ENCODE data around the gene TFEB.

Gene TFEB

DNA sequence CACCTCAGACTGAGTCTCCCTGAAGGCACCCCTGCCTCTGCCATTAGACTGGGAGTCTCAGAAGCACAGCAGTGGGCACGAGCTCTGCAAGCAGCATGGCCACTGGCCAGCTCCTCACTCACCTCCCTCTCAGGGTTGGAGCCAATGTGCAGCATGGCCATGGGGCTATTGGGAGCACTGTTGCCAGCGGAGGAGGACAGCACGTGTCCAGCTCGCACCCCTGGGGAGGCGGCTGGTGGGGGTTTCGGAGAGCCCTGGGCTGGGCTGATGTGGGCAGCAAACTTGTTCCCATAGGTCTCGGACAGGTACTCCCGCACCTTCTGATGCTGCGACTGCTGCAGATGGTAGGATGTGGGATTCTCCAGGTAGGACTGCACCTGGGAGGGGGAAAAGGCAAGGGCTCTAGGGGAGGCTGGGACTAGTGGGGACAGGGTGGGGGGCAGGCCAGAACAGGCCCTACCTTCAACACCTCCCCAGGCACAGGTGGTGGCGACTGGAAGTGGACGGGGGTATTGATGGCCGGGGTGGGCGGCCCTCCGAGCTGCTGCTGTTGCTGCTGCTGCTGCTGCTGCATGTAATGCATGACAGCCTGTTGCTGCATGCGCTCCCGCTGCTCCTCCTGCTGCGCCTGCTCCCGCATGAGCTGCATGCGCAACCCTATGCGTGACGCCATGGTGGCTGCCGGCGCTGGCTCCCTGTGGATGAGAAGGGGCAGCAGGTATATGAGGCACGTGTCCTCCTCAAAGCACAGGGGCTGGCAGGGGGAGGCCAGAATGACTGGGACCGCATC is 44.7 kb downstream of the TFEB start:
- Histone ChIP-seq H3K18ac (ENCODE audit: low read length) (no peak overlapping the region), H3K56ac (ENCODE audit: low read length) (no peak overlapping the region), H3K23ac (ENCODE audit: low read length) (no peak overlapping the region), H3K27me3 (ENCODE audit: insufficient read depth, low read length, poor library complexity) (no peaks in the 10 kb centered on the region), H2BK120ac (ENCODE audit: low read depth, low read length) (no peak overlapping the region), H3K79me1 (ENCODE audit: low read length) (no peaks in the 10 kb centered on the region), H3K4me2 (ENCODE audit: low read length) (no peak overlapping the region), H4K8ac (ENCODE audit: low read depth, low read length) (no peak overlapping the region), H2BK15ac (replicated peaks; ENCODE audit: low read depth) (no peak overlapping the region), H3K36me3 (ENCODE audit: control insufficient read depth, insufficient read depth, low read length) (no peaks in the 10 kb centered on the region), H3K4me1 (ENCODE audit: control insufficient read depth, low read depth, low read length) (no peaks in the 10 kb centered on the region), H2AK5ac (ENCODE audit: low read length) (no peak overlapping the region), H4K5ac (ENCODE audit: low read length) (no peak overlapping the region), H3K79me2 (ENCODE audit: control insufficient read depth, insufficient read depth, low read length) (no peaks in the 10 kb centered on the region), H2BK5ac (ENCODE audit: low read length) (no peak overlapping the region), H3K4me3 (ENCODE audit: low read length) (no peak overlapping the region), H3K9ac (ENCODE audit: low read length) (no peak overlapping the region), H3K27ac (ENCODE audit: low read depth, low read length) (no peak overlapping the region), H3K4ac (ENCODE audit: low read depth, low read length) (no peak overlapping the region)
- DNase-seq, result no peak
- WGBS (ENCODE audit: extremely low coverage, insufficient coverage, low lambda C conversion rate), result no CpG with 5 or more reads among the region's 25 CpGs

DNA sequence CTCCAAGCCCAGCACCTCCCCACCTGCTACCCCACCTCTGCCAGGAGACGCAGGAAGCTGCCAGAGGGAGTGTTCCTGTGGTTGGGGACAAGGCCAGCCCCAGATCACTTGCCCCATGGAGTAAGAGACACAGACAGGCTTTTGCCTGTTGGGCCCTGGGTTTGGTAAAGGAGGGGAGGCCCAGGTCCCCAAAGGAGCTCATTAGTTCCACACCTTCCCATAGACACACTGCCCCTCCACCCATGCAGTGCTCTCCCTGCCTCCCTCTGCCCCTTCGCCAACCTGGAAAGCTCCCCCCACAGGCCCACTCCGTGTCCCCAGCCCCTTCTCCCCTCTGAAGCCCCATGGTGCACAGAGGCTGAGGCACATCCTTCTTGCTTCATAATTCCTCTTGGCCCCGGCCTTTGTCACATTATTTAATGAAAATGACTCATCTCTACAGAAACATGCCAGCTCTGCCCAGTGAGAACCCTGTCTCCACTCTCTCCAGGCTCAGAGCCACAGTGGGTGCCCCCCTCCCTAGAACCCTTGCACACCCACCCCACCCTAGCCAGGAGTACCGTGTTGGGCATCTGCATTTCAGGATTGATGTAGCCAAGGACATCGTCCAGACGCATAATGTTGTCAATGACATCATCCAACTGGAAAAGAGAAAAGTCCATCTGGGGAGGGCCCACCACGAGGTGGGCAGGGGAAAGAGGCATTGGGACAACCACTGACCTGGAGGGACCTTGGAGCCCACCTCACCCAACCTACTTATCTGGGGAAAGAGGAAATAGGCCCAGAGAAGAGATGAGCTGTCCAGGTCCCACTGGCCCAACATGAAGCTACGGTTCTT is 46.0 kb downstream of the TFEB start:
- H2BK120ac ChIP-seq (ENCODE audit: low read depth, low read length), result no peak overlapping the region
- no peaks in the 10 kb centered on the region for H3K79me1 ChIP-seq (ENCODE audit: low read length)
- no peak overlapping the region for H4K5ac ChIP-seq (ENCODE audit: low read length)
- no peak overlapping the region for H2BK5ac ChIP-seq (ENCODE audit: low read length)
- H3K4me2 ChIP-seq (ENCODE audit: low read length), result no peak overlapping the region
- no peak overlapping the region for H2BK15ac ChIP-seq (replicated peaks; ENCODE audit: low read depth)
- no peak overlapping the region for H4K8ac ChIP-seq (ENCODE audit: low read depth, low read length)
- H3K9ac ChIP-seq (ENCODE audit: low read length), result no peak overlapping the region
- H3K36me3 ChIP-seq (ENCODE audit: control insufficient read depth, insufficient read depth, low read length), result no peaks in the 10 kb centered on the region
- H3K27ac ChIP-seq (ENCODE audit: low read depth, low read length), result no peak overlapping the region
- no peak overlapping the region for H3K23ac ChIP-seq (ENCODE audit: low read length)
- H2AK5ac ChIP-seq (ENCODE audit: low read length), result no peak overlapping the region
- H3K18ac ChIP-seq (ENCODE audit: low read length), result no peak overlapping the region
- H3K4me1 ChIP-seq (ENCODE audit: control insufficient read depth, low read depth, low read length), result no peaks in the 10 kb centered on the region
- no peak overlapping the region for H3K56ac ChIP-seq (ENCODE audit: low read length)
- DNase-seq, result no peak
- no peak overlapping the region for H3K4ac ChIP-seq (ENCODE audit: low read depth, low read length)
- no peaks in the 10 kb centered on the region for H3K27me3 ChIP-seq (ENCODE audit: insufficient read depth, low read length, poor library complexity)
- H3K4me3 ChIP-seq (ENCODE audit: low read length), result no peak overlapping the region
- no CpG with 5 or more reads among the region's 9 CpGs for WGBS (ENCODE audit: extremely low coverage, insufficient coverage, low lambda C conversion rate)
- no peaks in the 10 kb centered on the region for H3K79me2 ChIP-seq (ENCODE audit: control insufficient read depth, insufficient read depth, low read length)

DNA sequence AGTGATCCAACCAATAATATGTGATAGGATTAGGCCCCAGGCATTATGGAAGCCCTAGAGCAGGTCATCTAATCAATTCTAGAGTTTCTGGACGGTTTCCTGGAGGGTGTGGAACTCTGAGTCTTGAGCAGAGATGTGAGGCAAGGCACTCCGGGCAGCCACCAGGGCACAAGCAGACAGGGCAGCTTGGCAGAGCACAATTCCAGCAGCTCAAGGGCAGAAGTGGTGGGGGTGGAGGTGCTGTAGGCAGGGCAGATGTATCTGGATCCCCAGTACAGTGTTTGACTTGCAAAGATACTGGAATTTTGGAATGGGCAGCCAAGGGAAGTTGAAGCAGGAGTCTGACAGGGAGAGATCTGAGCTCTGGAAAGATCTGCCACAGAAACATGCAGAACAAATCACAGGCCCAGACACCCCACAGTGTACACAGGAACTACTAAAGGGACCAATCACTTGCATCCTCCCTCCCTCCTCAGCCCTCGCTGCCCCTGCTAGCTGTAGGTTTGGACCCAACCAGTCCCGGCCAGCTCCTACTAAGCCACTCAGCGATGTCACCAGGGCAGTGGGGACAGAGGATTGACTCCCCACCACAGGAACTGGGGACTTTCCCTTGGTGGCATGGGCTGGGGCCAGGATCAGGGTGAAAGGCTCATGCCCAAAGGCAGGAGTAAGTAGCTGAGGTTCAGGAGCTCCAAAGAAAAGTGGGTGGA is 47.0 kb downstream of the TFEB start:
- no peaks in the 10 kb centered on the region for H3K4me1 ChIP-seq (ENCODE audit: control insufficient read depth, low read depth, low read length)
- no CpG with 5 or more reads among the region's 5 CpGs for WGBS (ENCODE audit: extremely low coverage, insufficient coverage, low lambda C conversion rate)

DNA sequence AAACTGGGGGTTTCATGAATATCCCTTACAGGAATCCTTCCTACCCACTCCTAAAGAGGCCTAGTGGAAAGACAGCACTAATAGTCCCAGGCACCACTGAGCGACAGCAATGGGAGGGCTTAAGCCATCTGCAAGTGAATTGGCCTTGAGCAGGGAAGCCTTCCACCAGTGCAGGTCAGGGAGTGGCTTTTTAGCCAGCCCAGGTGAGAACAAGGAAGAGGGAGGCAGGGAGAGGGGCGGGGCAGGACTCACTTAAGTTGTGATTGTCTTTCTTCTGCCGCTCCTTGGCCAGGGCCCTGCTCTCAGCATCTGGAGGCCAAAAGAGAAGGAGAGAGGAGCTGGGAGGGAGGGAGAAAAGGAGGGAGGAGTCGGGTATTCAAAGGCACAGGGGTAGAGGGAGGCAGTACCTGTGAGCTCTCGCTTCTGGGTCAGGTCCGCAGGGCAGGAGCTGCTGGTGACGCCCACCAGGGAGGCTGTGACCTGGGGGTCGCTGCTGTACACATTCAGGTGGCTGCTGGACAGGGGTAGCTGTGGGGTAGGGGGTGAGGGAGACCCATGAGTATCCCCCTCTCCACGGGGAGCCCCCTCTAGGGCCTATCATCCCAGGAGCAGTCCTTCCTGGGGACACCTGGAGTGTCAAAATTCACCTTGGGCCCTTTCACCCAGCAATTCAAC is 47.8 kb downstream of the TFEB start:
- Histone ChIP-seq H2AK5ac (ENCODE audit: low read length) (no peak overlapping the region), H3K27ac (ENCODE audit: low read depth, low read length) (no peak overlapping the region), H3K4me3 (ENCODE audit: low read length) (no peak overlapping the region), H3K36me3 (ENCODE audit: control insufficient read depth, insufficient read depth, low read length) (no peaks in the 10 kb centered on the region), H3K79me2 (ENCODE audit: control insufficient read depth, insufficient read depth, low read length) (no peaks in the 10 kb centered on the region), H3K56ac (ENCODE audit: low read length) (peak overlapping the region; percentile 36), H3K9ac (ENCODE audit: low read length) (no peak overlapping the region), H3K18ac (ENCODE audit: low read length) (no peak overlapping the region), H3K4me2 (ENCODE audit: low read length) (no peak overlapping the region), H4K8ac (ENCODE audit: low read depth, low read length) (no peak overlapping the region), H2BK5ac (ENCODE audit: low read length) (no peak overlapping the region), H3K79me1 (ENCODE audit: low read length) (no peaks in the 10 kb centered on the region), H3K4me1 (ENCODE audit: control insufficient read depth, low read depth, low read length) (no peaks in the 10 kb centered on the region), H3K23ac (ENCODE audit: low read length) (no peak overlapping the region), H4K5ac (ENCODE audit: low read length) (no peak overlapping the region), H3K4ac (ENCODE audit: low read depth, low read length) (no peak overlapping the region), H2BK15ac (replicated peaks; ENCODE audit: low read depth) (no peak overlapping the region), H2BK120ac (ENCODE audit: low read depth, low read length) (no peak overlapping the region), H3K27me3 (ENCODE audit: insufficient read depth, low read length, poor library complexity) (no peaks in the 10 kb centered on the region)
- peak; percentile 80 for DNase-seq
- WGBS (ENCODE audit: extremely low coverage, insufficient coverage, low lambda C conversion rate), result no CpG with 5 or more reads among the region's 9 CpGs

More for the DNA sequence above, 47.0 kb downstream of the TFEB start:
- H3K4me2 ChIP-seq (ENCODE audit: low read length), result no peak overlapping the region
- H3K4ac ChIP-seq (ENCODE audit: low read depth, low read length), result no peak overlapping the region
- no peak overlapping the region for H2BK15ac ChIP-seq (replicated peaks; ENCODE audit: low read depth)
- H3K27me3 ChIP-seq (ENCODE audit: insufficient read depth, low read length, poor library complexity), result no peaks in the 10 kb centered on the region
- H3K36me3 ChIP-seq (ENCODE audit: control insufficient read depth, insufficient read depth, low read length), result no peaks in the 10 kb centered on the region
- no peak overlapping the region for H3K9ac ChIP-seq (ENCODE audit: low read length)
- H3K18ac ChIP-seq (ENCODE audit: low read length), result no peak overlapping the region
- no peak overlapping the region for H3K27ac ChIP-seq (ENCODE audit: low read depth, low read length)
- H3K23ac ChIP-seq (ENCODE audit: low read length), result no peak overlapping the region
- H2BK5ac ChIP-seq (ENCODE audit: low read length), result no peak overlapping the region
- H3K4me3 ChIP-seq (ENCODE audit: low read length), result no peak overlapping the region
- DNase-seq, result no peak
- no peak overlapping the region for H4K5ac ChIP-seq (ENCODE audit: low read length)
- no peaks in the 10 kb centered on the region for H3K79me2 ChIP-seq (ENCODE audit: control insufficient read depth, insufficient read depth, low read length)
- H2BK120ac ChIP-seq (ENCODE audit: low read depth, low read length), result no peak overlapping the region
- no peak overlapping the region for H2AK5ac ChIP-seq (ENCODE audit: low read length)
- H3K56ac ChIP-seq (ENCODE audit: low read length), result no peak overlapping the region
- H4K8ac ChIP-seq (ENCODE audit: low read depth, low read length), result no peak overlapping the region
- no peaks in the 10 kb centered on the region for H3K79me1 ChIP-seq (ENCODE audit: low read length)

DNA sequence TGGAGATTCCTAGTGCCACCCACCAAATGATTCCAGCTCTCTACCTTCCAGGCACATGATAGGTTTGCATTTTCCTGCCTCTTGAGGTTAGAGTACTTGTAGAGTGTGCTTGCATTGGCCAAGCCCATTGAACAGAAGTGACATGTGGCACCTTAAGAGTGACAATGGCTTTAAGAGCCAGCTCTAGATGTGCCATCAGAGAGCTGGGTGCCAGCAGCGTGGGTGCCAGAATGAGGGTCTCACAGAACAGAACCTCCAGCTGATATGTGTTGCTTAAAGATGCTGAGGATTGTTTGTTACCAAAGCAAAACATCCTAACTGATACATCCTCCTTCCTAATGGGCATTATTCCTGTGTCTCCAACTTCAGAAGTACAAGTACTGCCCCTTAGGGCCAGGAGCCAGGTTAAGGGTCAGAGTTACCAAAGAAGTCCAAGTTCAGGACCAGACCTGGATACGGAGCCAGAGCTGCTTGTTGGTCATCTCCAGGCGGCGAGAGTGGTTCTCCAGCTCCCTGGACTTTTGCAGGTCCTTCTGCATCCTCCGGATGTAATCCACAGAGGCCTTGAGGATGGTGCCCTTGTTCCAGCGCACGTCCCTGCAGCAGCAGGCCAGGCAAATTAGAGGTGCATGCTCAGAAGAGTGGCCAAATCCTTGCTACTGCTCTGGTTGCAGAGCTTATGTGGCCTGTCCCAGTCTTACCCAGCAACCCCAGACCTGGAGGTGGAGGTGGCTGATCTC is 49.6 kb downstream of the TFEB start:
- H3K9ac ChIP-seq (ENCODE audit: low read length), result no peak overlapping the region
- H3K36me3 ChIP-seq (ENCODE audit: control insufficient read depth, insufficient read depth, low read length), result no peaks in the 10 kb centered on the region
- no peak overlapping the region for H3K27ac ChIP-seq (ENCODE audit: low read depth, low read length)
- no CpG with 5 or more reads among the region's 7 CpGs for WGBS (ENCODE audit: extremely low coverage, insufficient coverage, low lambda C conversion rate)
- no peaks in the 10 kb centered on the region for H3K27me3 ChIP-seq (ENCODE audit: insufficient read depth, low read length, poor library complexity)
- H3K23ac ChIP-seq (ENCODE audit: low read length), result no peak overlapping the region
- H3K56ac ChIP-seq (ENCODE audit: low read length), result no peak overlapping the region
- no peak overlapping the region for H3K4me3 ChIP-seq (ENCODE audit: low read length)
- H2AK5ac ChIP-seq (ENCODE audit: low read length), result no peak overlapping the region
- H3K79me1 ChIP-seq (ENCODE audit: low read length), result no peaks in the 10 kb centered on the region
- no peak overlapping the region for H3K4ac ChIP-seq (ENCODE audit: low read depth, low read length)
- H4K5ac ChIP-seq (ENCODE audit: low read length), result no peak overlapping the region
- H3K4me2 ChIP-seq (ENCODE audit: low read length), result no peak overlapping the region
- no peak overlapping the region for H3K18ac ChIP-seq (ENCODE audit: low read length)
- no peak for DNase-seq
- no peak overlapping the region for H2BK120ac ChIP-seq (ENCODE audit: low read depth, low read length)
- no peak overlapping the region for H4K8ac ChIP-seq (ENCODE audit: low read depth, low read length)
- H2BK5ac ChIP-seq (ENCODE audit: low read length), result no peak overlapping the region
- no peak overlapping the region for H2BK15ac ChIP-seq (replicated peaks; ENCODE audit: low read depth)
- no peaks in the 10 kb centered on the region for H3K4me1 ChIP-seq (ENCODE audit: control insufficient read depth, low read depth, low read length)
- no peaks in the 10 kb centered on the region for H3K79me2 ChIP-seq (ENCODE audit: control insufficient read depth, insufficient read depth, low read length)

All from mesendoderm (in vitro differentiated cells).